Measurements from ENCODE around the gene AKR1E2.
A peak's percentile ranks its signal among the peaks of the same experiment; 100 is the strongest.

The AKR1E2 gene

DNA sequence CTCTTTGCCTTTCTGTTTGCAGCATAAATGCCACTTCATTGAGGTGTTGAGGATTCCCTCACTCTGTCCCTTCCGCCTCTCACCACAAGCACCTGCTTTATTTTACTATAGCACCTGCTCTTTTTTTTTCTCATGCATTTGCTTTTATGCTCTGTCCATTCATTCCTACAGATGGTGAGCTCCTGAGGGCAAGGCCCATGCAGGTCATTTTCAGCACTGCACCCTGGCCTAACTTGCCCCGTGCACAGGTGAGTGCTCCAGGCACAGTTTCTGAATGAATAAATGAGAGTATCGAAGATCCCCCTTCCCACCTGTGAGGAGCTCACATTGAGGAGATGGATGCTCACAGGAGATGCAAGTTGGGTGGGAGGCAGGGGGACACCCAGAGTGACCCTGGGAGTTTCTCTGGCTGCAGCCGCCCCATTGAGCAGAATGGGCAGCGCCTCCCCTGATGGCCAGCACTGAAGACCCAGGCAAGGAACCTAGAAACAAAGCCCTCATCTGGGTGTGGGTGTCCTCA, 1.2 kb upstream of the AKR1E2 start:
- Mint-ChIP-seq H3K9me3 (no peaks in the 10 kb centered on the region), H3K4me1 (no peaks in the 10 kb centered on the region), H3K27ac (no peak overlapping the region), H3K36me3 (no peaks in the 10 kb centered on the region), H3K4me3 (peak overlapping the region; percentile 15), H3K27me3 (peaks cover 32% of the 10 kb centered on the region)
- DNase-seq (ENCODE audit: low spot score in 2 of 2) (no peak), ATAC-seq (ENCODE audit: low read depth) (no peak)

GRCh38 chr10:4825456-4825867, 545 bp upstream of the AKR1E2 start:
- Mint-ChIP-seq H3K9me3 (no peaks in the 10 kb centered on the region), H3K4me1 (no peaks in the 10 kb centered on the region), H3K4me3 (no peak overlapping the region), H3K27me3 (peaks cover 34% of the 10 kb centered on the region), H3K27ac (no peak overlapping the region), H3K36me3 (no peaks in the 10 kb centered on the region)
- no peak for ATAC-seq (ENCODE audit: low read depth)
- DNase-seq (ENCODE audit: low spot score in 2 of 2) = no peak

DNA sequence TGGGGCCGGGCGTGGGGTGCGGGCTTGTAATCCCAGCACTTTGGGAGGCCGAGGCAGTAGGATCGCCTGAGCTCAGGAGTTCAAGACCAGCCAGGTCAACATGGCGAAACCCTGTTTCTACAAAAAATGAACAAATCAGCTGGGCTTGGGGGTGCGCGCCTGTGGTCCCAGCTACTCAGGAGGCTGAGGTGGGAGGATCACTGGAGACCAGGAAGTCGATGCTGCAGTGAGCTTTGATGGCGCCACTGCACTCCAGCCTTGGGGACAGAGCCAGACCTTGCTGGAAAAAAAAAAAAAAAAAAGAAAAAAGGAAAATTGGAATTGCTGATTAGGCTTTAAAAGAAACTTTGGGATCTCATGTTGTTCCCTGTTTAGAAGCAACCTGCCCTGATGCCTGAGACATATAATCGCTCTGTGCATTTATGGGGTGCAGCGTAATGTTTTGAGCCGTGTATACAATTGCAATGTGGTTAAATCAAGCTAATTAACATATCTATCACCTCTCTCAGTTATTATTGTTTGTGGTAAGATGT, 851 bp downstream of the AKR1E2 start:
- no peaks in the 10 kb centered on the region for H3K36me3 Mint-ChIP-seq
- H3K4me3 Mint-ChIP-seq = no peak overlapping the region
- ATAC-seq (ENCODE audit: low read depth) (no peak), DNase-seq (ENCODE audit: low spot score in 2 of 2) (no peak)
- H3K27me3 Mint-ChIP-seq = peaks cover 34% of the 10 kb centered on the region
- no peaks in the 10 kb centered on the region for H3K9me3 Mint-ChIP-seq
- H3K4me1 Mint-ChIP-seq = no peaks in the 10 kb centered on the region
- H3K27ac Mint-ChIP-seq = no peak overlapping the region

- Mint-ChIP-seq H3K27me3 (peaks cover 29% of the 10 kb centered on the region), H3K4me1 (no peaks in the 10 kb centered on the region), H3K9me3 (no peaks in the 10 kb centered on the region), H3K4me3 (no peak overlapping the region), H3K27ac (no peak overlapping the region), H3K36me3 (no peaks in the 10 kb centered on the region)
- ATAC-seq (ENCODE audit: low read depth) (no peak), DNase-seq (ENCODE audit: low spot score in 2 of 2) (no peak)
These were observed 2.0 kb downstream of the AKR1E2 start for GRCh38 chr10:4828005-4828404.

DNA sequence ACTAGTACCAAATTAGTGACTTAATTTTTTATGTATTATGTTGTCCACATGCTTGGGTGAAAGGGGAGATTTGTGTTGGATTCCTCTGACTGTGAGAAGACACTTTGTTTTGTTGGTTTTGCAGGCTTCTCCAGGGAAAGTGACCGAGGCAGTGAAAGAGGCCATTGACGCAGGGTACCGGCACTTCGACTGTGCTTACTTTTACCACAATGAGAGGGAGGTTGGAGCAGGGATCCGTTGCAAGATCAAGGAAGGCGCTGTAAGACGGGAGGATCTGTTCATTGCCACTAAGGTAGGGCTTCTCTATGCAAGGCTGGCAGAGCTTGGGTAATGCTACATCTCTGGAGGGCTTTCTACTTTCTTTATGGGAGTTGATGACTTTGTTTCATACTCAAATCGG, 4.5 kb downstream of the AKR1E2 start:
- no peak for DNase-seq (ENCODE audit: low spot score in 2 of 2)
- no peak for ATAC-seq (ENCODE audit: low read depth)
- Mint-ChIP-seq H3K9me3 (no peaks in the 10 kb centered on the region), H3K36me3 (no peaks in the 10 kb centered on the region), H3K27me3 (peaks cover 23% of the 10 kb centered on the region), H3K4me3 (no peak overlapping the region), H3K4me1 (no peaks in the 10 kb centered on the region), H3K27ac (no peak overlapping the region)

GRCh38 chr10:4831091-4831490, 5.1 kb downstream of the AKR1E2 start:
- no peaks in the 10 kb centered on the region for H3K36me3 Mint-ChIP-seq
- DNase-seq (ENCODE audit: low spot score in 2 of 2) = no peak
- H3K27me3 Mint-ChIP-seq = peaks cover 20% of the 10 kb centered on the region
- H3K4me3 Mint-ChIP-seq = no peak overlapping the region
- no peaks in the 10 kb centered on the region for H3K9me3 Mint-ChIP-seq
- H3K4me1 Mint-ChIP-seq = no peaks in the 10 kb centered on the region
- ATAC-seq (ENCODE audit: low read depth) = no peak
- H3K27ac Mint-ChIP-seq = no peak overlapping the region

GRCh38 chr10:4833286-4833685, 7.3 kb downstream of the AKR1E2 start:
- no peak overlapping the region for H3K27ac Mint-ChIP-seq

GRCh38 chr10:4834898-4835405, 8.9 kb downstream of the AKR1E2 start:
- Mint-ChIP-seq H3K36me3 (no peaks in the 10 kb centered on the region), H3K27ac (no peak overlapping the region), H3K4me3 (no peak overlapping the region), H3K9me3 (no peaks in the 10 kb centered on the region), H3K27me3 (peaks cover 17% of the 10 kb centered on the region), H3K4me1 (peaks cover 2% of the 10 kb centered on the region)
- ATAC-seq (ENCODE audit: low read depth) = no peak
- no peak for DNase-seq (ENCODE audit: low spot score in 2 of 2)

More at GRCh38 chr10:4833286-4833685, 7.3 kb downstream of the AKR1E2 start:
- no peak for ATAC-seq (ENCODE audit: low read depth)
- Mint-ChIP-seq H3K9me3 (no peaks in the 10 kb centered on the region), H3K4me1 (no peaks in the 10 kb centered on the region), H3K4me3 (no peak overlapping the region), H3K36me3 (no peaks in the 10 kb centered on the region), H3K27me3 (peaks cover 19% of the 10 kb centered on the region)
- no peak for DNase-seq (ENCODE audit: low spot score in 2 of 2)

GRCh38 chr10:4835494-4835918, 9.5 kb downstream of the AKR1E2 start:
- Mint-ChIP-seq H3K27me3 (peaks cover 15% of the 10 kb centered on the region), H3K4me3 (no peak overlapping the region), H3K27ac (no peak overlapping the region), H3K36me3 (no peaks in the 10 kb centered on the region), H3K9me3 (no peaks in the 10 kb centered on the region), H3K4me1 (peaks cover 2% of the 10 kb centered on the region)
- DNase-seq (ENCODE audit: low spot score in 2 of 2) (no peak), ATAC-seq (ENCODE audit: low read depth) (no peak)

DNA sequence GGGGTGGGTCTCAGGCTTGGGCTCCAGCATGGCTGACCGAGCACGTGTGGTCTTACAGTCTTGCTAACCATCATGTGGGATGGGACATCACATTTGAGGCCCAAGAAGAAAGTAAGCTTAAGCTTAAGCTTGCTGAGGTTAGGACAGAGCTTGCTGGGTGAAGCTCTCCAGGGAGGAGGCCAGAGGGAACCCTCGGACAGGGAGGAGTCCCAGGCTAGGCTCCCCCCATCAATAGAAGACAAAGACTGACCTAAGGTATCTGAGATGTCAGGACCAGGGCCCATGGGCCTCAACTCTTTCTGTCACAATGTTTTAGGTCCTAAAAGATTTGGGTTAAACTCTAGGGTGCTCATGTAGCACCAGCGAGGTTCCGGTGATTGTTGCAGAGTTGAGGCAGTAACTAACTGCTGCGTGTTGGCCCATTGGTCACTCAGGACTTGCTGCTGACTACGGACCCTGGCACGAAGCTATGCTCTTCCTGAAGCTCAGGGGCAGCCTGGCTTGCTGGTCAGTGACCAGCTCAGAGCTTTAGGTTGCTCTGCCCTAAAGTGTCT, 10.5 kb downstream of the AKR1E2 start:
- Mint-ChIP-seq H3K27ac (no peak overlapping the region), H3K4me1 (peaks cover 2% of the 10 kb centered on the region), H3K9me3 (no peaks in the 10 kb centered on the region), H3K4me3 (no peak overlapping the region), H3K36me3 (no peaks in the 10 kb centered on the region), H3K27me3 (peaks cover 10% of the 10 kb centered on the region)
- ATAC-seq (ENCODE audit: low read depth) (no peak), DNase-seq (ENCODE audit: low spot score in 2 of 2) (no peak)

DNA sequence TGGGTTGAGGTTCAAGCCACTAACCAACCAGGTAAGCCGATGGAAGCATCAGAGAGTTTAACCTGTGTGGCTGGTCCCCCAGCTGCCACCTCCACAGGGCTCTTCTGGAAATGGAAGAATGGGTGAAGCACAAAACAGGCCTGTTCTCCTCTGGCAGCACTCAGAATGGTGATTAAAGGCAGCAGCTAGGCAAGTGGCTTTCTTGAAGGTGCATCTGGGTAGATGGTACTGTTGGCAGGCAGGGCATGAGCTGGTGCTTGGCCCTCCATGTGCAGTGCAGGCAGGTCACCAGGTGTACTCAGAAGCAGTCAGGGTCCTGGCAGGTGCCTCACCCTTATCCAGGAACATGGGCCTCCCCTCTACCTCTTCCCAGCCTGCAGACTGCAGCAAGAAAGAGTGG, 11.5 kb downstream of the AKR1E2 start:
- Mint-ChIP-seq H3K4me1 (peaks cover 2% of the 10 kb centered on the region), H3K4me3 (no peak overlapping the region), H3K27me3 (peaks cover 10% of the 10 kb centered on the region), H3K27ac (no peak overlapping the region), H3K9me3 (no peaks in the 10 kb centered on the region), H3K36me3 (no peaks in the 10 kb centered on the region)
- ATAC-seq (ENCODE audit: low read depth) (no peak), DNase-seq (ENCODE audit: low spot score in 2 of 2) (no peak)

DNA sequence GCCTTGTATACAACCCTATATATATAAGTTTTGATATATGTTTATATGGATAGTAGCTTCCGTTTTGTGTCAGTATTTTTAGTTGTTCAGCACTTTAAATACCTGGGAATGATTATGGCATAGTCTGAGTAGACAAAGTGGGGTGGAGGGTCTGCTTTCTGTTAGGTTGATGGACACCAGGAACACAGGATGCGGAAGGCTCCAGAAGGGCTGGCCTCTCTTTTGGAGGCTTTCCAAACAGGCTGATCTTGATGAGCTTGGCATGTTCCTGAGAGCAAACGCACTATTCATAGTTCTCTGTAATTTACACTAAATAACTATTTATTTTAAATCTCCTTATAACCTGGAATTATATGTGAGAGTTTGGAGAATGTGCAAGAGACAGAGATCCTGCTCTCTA, 12.7 kb downstream of the AKR1E2 start:
- DNase-seq (ENCODE audit: low spot score in 2 of 2) = no peak
- Mint-ChIP-seq H3K9me3 (no peaks in the 10 kb centered on the region), H3K27ac (no peak overlapping the region), H3K4me1 (peaks cover 2% of the 10 kb centered on the region), H3K36me3 (no peaks in the 10 kb centered on the region), H3K27me3 (peaks cover 10% of the 10 kb centered on the region), H3K4me3 (no peak overlapping the region)
- no peak for ATAC-seq (ENCODE audit: low read depth)

DNA sequence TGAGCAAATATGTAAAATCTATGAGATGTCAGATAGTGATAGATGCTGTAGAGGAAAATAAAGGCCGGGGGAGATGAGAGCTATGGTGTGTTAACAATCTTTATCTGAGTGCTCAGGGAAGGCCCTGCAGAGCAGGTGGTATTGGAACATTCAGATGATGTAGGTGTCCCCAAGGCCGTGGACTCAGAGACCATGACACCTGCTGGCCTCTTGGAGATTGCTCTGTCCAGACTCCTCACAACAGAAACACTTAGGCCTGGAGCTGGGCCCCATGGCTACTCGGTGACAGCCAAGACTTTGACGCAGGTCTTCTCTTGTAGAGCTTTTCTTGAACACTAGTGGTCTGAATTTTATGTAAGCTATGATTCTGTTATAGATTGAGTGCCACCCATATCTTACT, 13.3 kb downstream of the AKR1E2 start:
- Mint-ChIP-seq H3K36me3 (no peaks in the 10 kb centered on the region), H3K27me3 (peaks cover 11% of the 10 kb centered on the region), H3K27ac (no peak overlapping the region), H3K9me3 (no peaks in the 10 kb centered on the region), H3K4me3 (no peak overlapping the region), H3K4me1 (peaks cover 2% of the 10 kb centered on the region)
- DNase-seq (ENCODE audit: low spot score in 2 of 2) (no peak), ATAC-seq (ENCODE audit: low read depth) (no peak)

DNA sequence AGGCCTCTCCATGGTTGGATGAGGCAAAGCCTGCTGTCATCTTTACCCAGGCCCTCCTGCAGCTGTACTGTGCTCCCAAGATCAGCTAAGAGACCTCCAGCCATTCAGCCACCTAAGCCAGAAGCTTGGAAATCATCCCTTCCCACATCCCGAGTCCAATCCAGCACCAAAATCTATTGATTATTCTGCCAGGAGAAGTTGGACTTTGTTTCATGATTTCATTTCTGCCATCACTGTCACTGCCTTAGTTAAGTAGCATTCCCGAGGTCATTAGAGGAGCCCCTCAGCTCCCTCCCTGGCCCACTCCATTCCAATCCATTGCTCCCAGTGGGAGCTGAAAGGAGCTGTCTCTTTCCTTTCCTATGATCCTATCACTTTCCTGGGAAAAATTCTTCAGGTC, 14.1 kb downstream of the AKR1E2 start:
- DNase-seq (ENCODE audit: low spot score in 2 of 2) = no peak
- H3K4me1 Mint-ChIP-seq = peaks cover 2% of the 10 kb centered on the region

More for the DNA sequence above, 14.1 kb downstream of the AKR1E2 start:
- peaks cover 11% of the 10 kb centered on the region for H3K27me3 Mint-ChIP-seq
- H3K4me3 Mint-ChIP-seq = no peak overlapping the region
- no peak for ATAC-seq (ENCODE audit: low read depth)
- H3K27ac Mint-ChIP-seq = no peak overlapping the region
- no peaks in the 10 kb centered on the region for H3K36me3 Mint-ChIP-seq
- no peaks in the 10 kb centered on the region for H3K9me3 Mint-ChIP-seq

Data from memory B cell (primary cell).